GM23338 (cell line): ENCODE data around the gene ZNF69. TPM values are rescaled to one million over a fixed set of nuclear protein-coding genes. Genes with fewer than 3 reads are reported as not detected.

Experiments used
- ATAC-seq: fragments of 200-7000 bp; cut with Tn5 transposase; 3 replicates; pipeline ENCODE4 v1.9.1; 2020
- DNase-seq: peaks from one replicate; pipeline ENCODE4 v3.0.0-alpha.2; 2015; ENCODE audit warnings: low spot score
- H2AFZ ChIP-seq: fragments of 200-600 bp; sonication (generic); 2 replicates; pipeline ENCODE4 v1.8.0; 2016; ENCODE audit warnings: antibody characterized with exemption, mild to moderate bottlenecking, moderate library complexity
- H3F3A ChIP-seq: fragments of 200-600 bp; sonication (generic); replicated peaks from 2 replicates; pipeline ENCODE4 v1.8.0; 2017; ENCODE audit warnings: antibody characterized with exemption, mixed run types, low read depth
- H3K27ac ChIP-seq: fragments of 200-600 bp; sonication (generic); 2 replicates; pipeline ENCODE4 v1.6.1; 2016; ENCODE audit warnings: low read depth
- H3K27me3 ChIP-seq: fragments of 200-600 bp; sonication (generic); 2 replicates; pipeline ENCODE4 v1.8.0; 2016; ENCODE audit warnings: mild to moderate bottlenecking, mixed run types, moderate library complexity; ENCODE audit not compliant: insufficient read depth
- H3K36me3 ChIP-seq: fragments of 200-600 bp; sonication (generic); 2 replicates; pipeline ENCODE4 v1.8.0; 2016; ENCODE audit warnings: mild to moderate bottlenecking; ENCODE audit not compliant: insufficient read depth
- H3K4me1 ChIP-seq: fragments of 200-600 bp; sonication (generic); 2 replicates; pipeline ENCODE4 v1.8.0; 2016; ENCODE audit warnings: mild to moderate bottlenecking, moderate library complexity; ENCODE audit not compliant: insufficient read depth
- H3K4me2 ChIP-seq: fragments of 200-600 bp; sonication (generic); 2 replicates; pipeline ENCODE4 v1.7.1; 2017; ENCODE audit warnings: mixed run types
- H3K4me3 ChIP-seq: fragments of 200-600 bp; sonication (generic); 2 replicates; pipeline ENCODE4 v1.6.1; 2016; ENCODE audit warnings: mixed run types
- H3K79me2 ChIP-seq: fragments of 200-600 bp; sonication (generic); replicated peaks from 2 replicates; pipeline ENCODE4 v1.8.0; 2017; ENCODE audit warnings: mild to moderate bottlenecking; ENCODE audit not compliant: insufficient read depth
- H3K9me2 ChIP-seq: fragments of 200-600 bp; sonication (generic); 2 replicates; pipeline ENCODE4 v1.8.0; 2017; ENCODE audit not compliant: insufficient read depth
- H4K20me1 ChIP-seq: fragments of 200-600 bp; sonication (generic); replicated peaks from 2 replicates; pipeline ENCODE4 v1.8.0; 2017; ENCODE audit warnings: mild to moderate bottlenecking; ENCODE audit not compliant: insufficient read depth
- H3K27ac Mint-ChIP-seq: 2 replicates; pipeline ENCODE4 v1.8.0; 2020; ENCODE audit warnings: inconsistent platforms, mild to moderate bottlenecking, moderate library complexity, mixed read lengths
- H3K27me3 Mint-ChIP-seq: 3 replicates; pipeline ENCODE4 v1.8.0; 2022; ENCODE audit warnings: low read depth, mild to moderate bottlenecking, moderate library complexity, mixed read lengths, inconsistent platforms; ENCODE audit not compliant: insufficient read depth, poor library complexity
- H3K36me3 Mint-ChIP-seq: 3 replicates; pipeline ENCODE4 v1.8.0; 2021; ENCODE audit warnings: low read depth, mild to moderate bottlenecking, inconsistent platforms, moderate library complexity, mixed read lengths
- H3K4me1 Mint-ChIP-seq: 3 replicates; pipeline ENCODE4 v1.8.0; 2020; ENCODE audit warnings: mild to moderate bottlenecking, inconsistent platforms, mixed read lengths
- H3K4me3 Mint-ChIP-seq: 3 replicates; pipeline ENCODE4 v1.8.0; 2021; ENCODE audit warnings: moderate library complexity, mild to moderate bottlenecking, inconsistent platforms, mixed read lengths
- H3K9me3 Mint-ChIP-seq: 3 replicates; pipeline ENCODE4 v1.8.0; 2020; ENCODE audit warnings: moderate library complexity, mild to moderate bottlenecking, inconsistent platforms, mixed read lengths
- CREB1 ChIP-seq: fragments of 250-450 bp; sonication (Bioruptor Pico); IDR thresholded peaks from 2 replicates; pipeline ENCODE4 v1.5.0; 2020; ENCODE audit warnings: low read depth, mild to moderate bottlenecking, moderate library complexity
- CTCF ChIP-seq, 2 experiments: fragments of 200-600 bp in 1 of 2; sonication (generic) in 1 of 2; conservative IDR thresholded peaks; 2 replicates each; pipeline versions ENCODE4 v1.5.1 to v1.6.1; 2016 to 2017; ENCODE audit warnings: antibody characterized with exemption in 2 of 2, low read depth in 2 of 2, mild to moderate bottlenecking in 2 of 2, moderate library complexity in 1 of 2
- ETS1 ChIP-seq: IDR thresholded peaks from 2 replicates; pipeline ENCODE4 v1.6.1; 2016; ENCODE audit warnings: antibody characterized with exemption
- EZH2phosphoT487 ChIP-seq: fragments of 200-600 bp; sonication (generic); IDR thresholded peaks from one replicate; pipeline ENCODE4 v1.8.1; 2018; ENCODE audit warnings: antibody characterized with exemption; ENCODE audit not compliant: unreplicated experiment
- JUNB ChIP-seq: IDR thresholded peaks from one replicate; pipeline ENCODE4 v1.6.1; 2016; ENCODE audit warnings: antibody characterized with exemption; ENCODE audit not compliant: unreplicated experiment
- POLR2AphosphoS5 ChIP-seq: IDR thresholded peaks from 2 replicates; pipeline ENCODE4 v1.6.1; 2016; ENCODE audit warnings: antibody characterized with exemption, low read depth
- ZNF114 ChIP-seq: fragments of 250-450 bp; sonication (Bioruptor Pico); IDR thresholded peaks from 2 replicates; pipeline ENCODE4 v1.5.0; 2020; ENCODE audit warnings: mild to moderate bottlenecking, moderate library complexity
- ZNF462 ChIP-seq: fragments of 250-450 bp; sonication (Bioruptor Pico); IDR thresholded peaks from 2 replicates; pipeline ENCODE4 v1.5.0; 2020; ENCODE audit warnings: mild to moderate bottlenecking, moderate library complexity
- polyA plus RNA-seq: library from polyadenylated mRNA; unstranded; fragments of >200 nt; fragmentation: Nextera tagmentation; extraction: Ambion mirVana; gene quantifications from 2 replicates; pipeline ENCODE4 v1.2.1, GENCODE V29; 2016
- total RNA-seq: library from RNA; depleted of rRNA; stranded (reverse); fragments of >200 nt; shearing (Covaris generic); gene quantifications from 2 replicates; pipeline ENCODE4 v1.2.3, GENCODE V29; 2014
- TF ChIP-seq, protein P1 (sequence below): IDR thresholded peaks from one replicate; pipeline ENCODE4 v1.6.1; 2018; ENCODE audit warnings: antibody characterized with exemption; ENCODE audit not compliant: unreplicated experiment

ZNF69 gene
- total and polyA plus RNA-seq, 2 experiments from 2014 or later = 15.8 to 60.4 TPM

- TF ChIP-seq CTCF (conservative IDR thresholded peaks at IDR 0.05; ENCODE audit: low read depth in 2 of 2) (no peak), ZNF114 (CRISPR knock-in tag) (no peak), ETS1 (no peak), ZNF462 (CRISPR knock-in tag) (no peak), EZH2phosphoT487 (no peak), CREB1 (CRISPR knock-in tag) (no peak), POLR2AphosphoS5 (no peak), JUNB (no peak)
- TF ChIP-seq, protein P1, sequence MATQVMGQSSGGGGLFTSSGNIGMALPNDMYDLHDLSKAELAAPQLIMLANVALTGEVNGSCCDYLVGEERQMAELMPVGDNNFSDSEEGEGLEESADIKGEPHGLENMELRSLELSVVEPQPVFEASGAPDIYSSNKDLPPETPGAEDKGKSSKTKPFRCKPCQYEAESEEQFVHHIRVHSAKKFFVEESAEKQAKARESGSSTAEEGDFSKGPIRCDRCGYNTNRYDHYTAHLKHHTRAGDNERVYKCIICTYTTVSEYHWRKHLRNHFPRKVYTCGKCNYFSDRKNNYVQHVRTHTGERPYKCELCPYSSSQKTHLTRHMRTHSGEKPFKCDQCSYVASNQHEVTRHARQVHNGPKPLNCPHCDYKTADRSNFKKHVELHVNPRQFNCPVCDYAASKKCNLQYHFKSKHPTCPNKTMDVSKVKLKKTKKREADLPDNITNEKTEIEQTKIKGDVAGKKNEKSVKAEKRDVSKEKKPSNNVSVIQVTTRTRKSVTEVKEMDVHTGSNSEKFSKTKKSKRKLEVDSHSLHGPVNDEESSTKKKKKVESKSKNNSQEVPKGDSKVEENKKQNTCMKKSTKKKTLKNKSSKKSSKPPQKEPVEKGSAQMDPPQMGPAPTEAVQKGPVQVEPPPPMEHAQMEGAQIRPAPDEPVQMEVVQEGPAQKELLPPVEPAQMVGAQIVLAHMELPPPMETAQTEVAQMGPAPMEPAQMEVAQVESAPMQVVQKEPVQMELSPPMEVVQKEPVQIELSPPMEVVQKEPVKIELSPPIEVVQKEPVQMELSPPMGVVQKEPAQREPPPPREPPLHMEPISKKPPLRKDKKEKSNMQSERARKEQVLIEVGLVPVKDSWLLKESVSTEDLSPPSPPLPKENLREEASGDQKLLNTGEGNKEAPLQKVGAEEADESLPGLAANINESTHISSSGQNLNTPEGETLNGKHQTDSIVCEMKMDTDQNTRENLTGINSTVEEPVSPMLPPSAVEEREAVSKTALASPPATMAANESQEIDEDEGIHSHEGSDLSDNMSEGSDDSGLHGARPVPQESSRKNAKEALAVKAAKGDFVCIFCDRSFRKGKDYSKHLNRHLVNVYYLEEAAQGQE = no peak
- H3K27me3 Mint-ChIP-seq = peaks cover 5% of the 10 kb centered on the region
- H3K4me1 Mint-ChIP-seq = no peaks in the 10 kb centered on the region
- Histone ChIP-seq H3K79me2 (no peaks in the 10 kb centered on the region), H3K36me3 (no peaks in the 10 kb centered on the region), H3K4me1 (no peaks in the 10 kb centered on the region), H2AFZ (0 out of 2 replicates have a peak overlapping the region, but pooled peaks have one; percentile 25), H3K27me3 (no peaks in the 10 kb centered on the region), H4K20me1 (no peaks in the 10 kb centered on the region), H3K9me2 (no peaks in the 10 kb centered on the region), H3K4me2 (no peak overlapping the region), H3K4me3 (no peak overlapping the region), H3K27ac (no peak overlapping the region), H3F3A (no peaks in the 10 kb centered on the region)
- H3K9me3 Mint-ChIP-seq = peaks cover 100% of the 10 kb centered on the region
- no peak overlapping the region for H3K27ac Mint-ChIP-seq
- DNase-seq (no peak), ATAC-seq (no peak)
- no peak overlapping the region for H3K4me3 Mint-ChIP-seq
- H3K36me3 Mint-ChIP-seq = peaks cover 41% of the 10 kb centered on the region
Measured at GRCh38 chr19:11880598-11880997, 7.0 kb upstream of the ZNF69 start.
